GM12874 (cell line): ENCODE results near the gene WIPF3.

ENCODE experiments used
- CTCF ChIP-seq: IDR thresholded peaks from 2 replicates; pipeline ENCODE4 v1.5.1; 2011; ENCODE audit warnings: low read depth, mild to moderate bottlenecking, control low read depth, low read length, moderate library complexity; ENCODE audit not compliant: insufficient read depth

The WIPF3 gene

GRCh38 chr7:29948587-29948986 is 142.3 kb downstream of the WIPF3 start:
- TF ChIP-seq CTCF, result no peak

- TF ChIP-seq CTCF, result no peak
These were observed 144.2 kb downstream of the WIPF3 start for GRCh38 chr7:29950480-29950879.

- no peak for TF ChIP-seq CTCF
These were observed 144.9 kb downstream of the WIPF3 start for GRCh38 chr7:29951206-29951605.

- TF ChIP-seq CTCF, result no peak
These were observed 147.5 kb downstream of the WIPF3 start for GRCh38 chr7:29953726-29954347.

GRCh38 chr7:29955075-29955792 is 148.9 kb downstream of the WIPF3 start:
- TF ChIP-seq CTCF, result no peak

- TF ChIP-seq CTCF, result no peak
These were observed 149.6 kb downstream of the WIPF3 start for GRCh38 chr7:29955799-29956486.

GRCh38 chr7:29956487-29956836 is 150.2 kb downstream of the WIPF3 start:
- TF ChIP-seq CTCF, result no peak
